Measurements from ENCODE around the gene OR13C5. TPM values are rescaled to one million over a fixed set of nuclear protein-coding genes. Genes with fewer than 3 reads are reported as not detected.

The OR13C5 gene
- not detected in 5 replicates for total RNA-seq (2022; extraction: Qiagen RNA extraction)

GRCh38 chr9:104599313-104599712 is at the start of gene OR13C5:
OR13C5 (minus strand) TSS chr9:104599413; CDS start chr9:104599413, 0 bp downstream.

GRCh38 chr9:104618104-104618503 is 18.9 kb upstream of the OR13C5 start, which contains the start of gene OR13C9:
OR13C9 (minus strand) TSS chr9:104618204; CDS start chr9:104618204, 0 bp downstream.

GRCh38 chr9:104605527-104605926 is 6.3 kb upstream of the OR13C5 start, which contains the start of gene OR13C2:
OR13C2 (minus strand) TSS chr9:104605627; CDS start chr9:104605627, 0 bp downstream.

GRCh38 chr9:104568868-104569267 is 30.3 kb downstream of the OR13C5 start, which contains the start of gene OR13C8:
OR13C8 (plus strand) TSS chr9:104569168; CDS start chr9:104569168, 0 bp downstream.

Other genes starting within 250 kb of the OR13C5 start
- not detected in 5 replicates for gene OR13F1, start 95.2 kb downstream of the OR13C5 start, total RNA-seq (2022; extraction: Qiagen RNA extraction)
- not detected in 5 replicates for gene OR13C4, start 72.2 kb downstream of the OR13C5 start, total RNA-seq (2022; extraction: Qiagen RNA extraction)
- not detected in 5 replicates for gene OR13C3, start 62.6 kb downstream of the OR13C5 start, total RNA-seq (2022; extraction: Qiagen RNA extraction)
- not detected in 5 replicates for gene OR13C8, start 30.2 kb downstream of the OR13C5 start, total RNA-seq (2022; extraction: Qiagen RNA extraction)
- gene OR13C2, start 6.2 kb upstream of the OR13C5 start, total RNA-seq (2022; extraction: Qiagen RNA extraction): not detected in 5 replicates
- not detected in 5 replicates for gene OR13C9, start 18.8 kb upstream of the OR13C5 start, total RNA-seq (2022; extraction: Qiagen RNA extraction)
- not detected in 5 replicates for gene OR13D1, start 95.1 kb upstream of the OR13C5 start, total RNA-seq (2022; extraction: Qiagen RNA extraction)
- gene NIPSNAP3A, start 148.3 kb upstream of the OR13C5 start, total RNA-seq (2022; extraction: Qiagen RNA extraction): 11.3 to 15.5 TPM (median 13.9 TPM) in 5 replicates
- 0.37 to 0.52 TPM (median 0.40 TPM) in 5 replicates for gene NIPSNAP3B, start 164.7 kb upstream of the OR13C5 start, total RNA-seq (2022; extraction: Qiagen RNA extraction)